ENCODE results near the gene MYLK3.

MYLK3 gene

DNA sequence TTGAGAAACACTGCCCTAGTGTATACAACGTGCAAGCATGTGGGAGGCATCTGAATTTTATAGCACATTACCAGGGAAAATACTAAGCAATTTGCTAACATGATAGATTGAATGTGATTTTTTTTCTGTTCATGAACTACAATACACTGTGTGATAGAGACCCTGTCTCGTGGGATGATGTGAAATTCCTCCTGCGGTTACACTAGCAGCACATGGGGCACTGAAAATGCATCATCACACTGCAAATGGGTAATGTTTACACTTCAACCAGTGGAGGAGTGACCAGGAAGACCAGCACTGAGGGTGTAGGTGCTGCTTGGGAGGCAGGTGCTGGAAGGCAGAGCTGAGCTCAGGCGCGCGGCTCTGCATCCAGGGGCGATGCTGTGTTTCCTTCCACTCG lies 29.9 kb downstream of the MYLK3 start:
- Histone ChIP-seq H3K27me3 (ENCODE audit: control insufficient read depth, insufficient read depth, low read length) (no peaks in the 10 kb centered on the region), H3K9ac (ENCODE audit: low read length) (no peak overlapping the region), H3K9me3 (ENCODE audit: control insufficient read depth, low read depth, low read length) (no peaks in the 10 kb centered on the region), H3K4me3 (ENCODE audit: low read length) (no peak overlapping the region), H3K4me1 (ENCODE audit: control insufficient read depth, low read depth, low read length) (no peaks in the 10 kb centered on the region), H3K36me3 (ENCODE audit: control insufficient read depth, low read depth, low read length) (no peaks in the 10 kb centered on the region), H3K27ac (ENCODE audit: low read length) (no peak overlapping the region)

DNA sequence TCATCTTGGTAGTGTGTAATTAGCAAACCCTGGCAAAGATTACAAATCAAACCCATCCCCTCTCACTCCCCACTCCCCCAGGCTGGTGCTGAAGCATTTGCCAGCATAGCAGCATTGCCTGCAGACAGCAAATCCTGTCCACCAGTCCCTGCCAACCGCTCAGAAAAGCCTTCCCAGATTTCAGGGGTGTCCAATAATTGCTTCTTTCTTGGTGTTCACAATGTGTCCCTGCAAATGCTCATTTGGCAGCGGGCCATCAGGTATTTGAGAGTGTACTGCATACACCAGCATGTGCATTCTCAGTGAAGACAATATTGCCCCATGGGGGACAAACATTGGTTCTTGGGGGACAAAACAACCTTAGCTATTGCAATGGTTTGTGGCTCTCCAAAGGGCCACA lies 30.5 kb downstream of the MYLK3 start:
- no peak overlapping the region for H3K9ac ChIP-seq (ENCODE audit: low read length)
- H3K4me1 ChIP-seq (ENCODE audit: control insufficient read depth, low read depth, low read length): no peaks in the 10 kb centered on the region
- no peaks in the 10 kb centered on the region for H3K36me3 ChIP-seq (ENCODE audit: control insufficient read depth, low read depth, low read length)
- no peaks in the 10 kb centered on the region for H3K27me3 ChIP-seq (ENCODE audit: control insufficient read depth, insufficient read depth, low read length)
- H3K27ac ChIP-seq (ENCODE audit: low read length): no peak overlapping the region
- no peak overlapping the region for H3K4me3 ChIP-seq (ENCODE audit: low read length)
- no peaks in the 10 kb centered on the region for H3K9me3 ChIP-seq (ENCODE audit: control insufficient read depth, low read depth, low read length)

DNA sequence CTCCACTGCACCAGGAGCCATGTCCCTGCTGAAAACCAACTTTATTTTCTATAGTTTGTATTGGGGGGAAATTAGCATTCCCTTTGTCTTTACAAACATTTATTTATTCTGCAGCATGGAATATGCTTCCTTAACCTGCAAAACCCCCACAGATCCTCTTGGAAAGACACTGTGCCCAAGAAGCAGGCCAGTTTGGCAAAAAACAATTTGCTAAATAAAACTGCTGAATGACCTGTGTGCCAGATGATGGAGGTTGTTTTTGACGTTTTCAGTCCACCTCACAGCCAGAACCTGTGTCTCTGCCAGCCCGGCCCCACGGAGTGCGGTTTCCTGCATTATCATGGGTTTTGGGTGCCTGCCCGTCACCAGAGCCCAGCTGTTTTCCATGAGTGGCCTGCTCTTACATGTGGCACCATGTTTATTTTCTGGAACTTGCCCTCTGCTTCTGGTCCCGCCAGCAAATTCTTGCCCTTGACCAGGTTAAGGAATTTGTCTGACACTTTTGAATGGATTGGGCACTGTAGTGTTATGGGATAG lies 32.3 kb downstream of the MYLK3 start:
- H3K4me3 ChIP-seq (ENCODE audit: low read length): no peak overlapping the region
- H3K9me3 ChIP-seq (ENCODE audit: control insufficient read depth, low read depth, low read length): no peaks in the 10 kb centered on the region
- no peak overlapping the region for H3K9ac ChIP-seq (ENCODE audit: low read length)
- H3K27ac ChIP-seq (ENCODE audit: low read length): no peak overlapping the region
- no peaks in the 10 kb centered on the region for H3K36me3 ChIP-seq (ENCODE audit: control insufficient read depth, low read depth, low read length)
- no peaks in the 10 kb centered on the region for H3K4me1 ChIP-seq (ENCODE audit: control insufficient read depth, low read depth, low read length)
- no peaks in the 10 kb centered on the region for H3K27me3 ChIP-seq (ENCODE audit: control insufficient read depth, insufficient read depth, low read length)

DNA sequence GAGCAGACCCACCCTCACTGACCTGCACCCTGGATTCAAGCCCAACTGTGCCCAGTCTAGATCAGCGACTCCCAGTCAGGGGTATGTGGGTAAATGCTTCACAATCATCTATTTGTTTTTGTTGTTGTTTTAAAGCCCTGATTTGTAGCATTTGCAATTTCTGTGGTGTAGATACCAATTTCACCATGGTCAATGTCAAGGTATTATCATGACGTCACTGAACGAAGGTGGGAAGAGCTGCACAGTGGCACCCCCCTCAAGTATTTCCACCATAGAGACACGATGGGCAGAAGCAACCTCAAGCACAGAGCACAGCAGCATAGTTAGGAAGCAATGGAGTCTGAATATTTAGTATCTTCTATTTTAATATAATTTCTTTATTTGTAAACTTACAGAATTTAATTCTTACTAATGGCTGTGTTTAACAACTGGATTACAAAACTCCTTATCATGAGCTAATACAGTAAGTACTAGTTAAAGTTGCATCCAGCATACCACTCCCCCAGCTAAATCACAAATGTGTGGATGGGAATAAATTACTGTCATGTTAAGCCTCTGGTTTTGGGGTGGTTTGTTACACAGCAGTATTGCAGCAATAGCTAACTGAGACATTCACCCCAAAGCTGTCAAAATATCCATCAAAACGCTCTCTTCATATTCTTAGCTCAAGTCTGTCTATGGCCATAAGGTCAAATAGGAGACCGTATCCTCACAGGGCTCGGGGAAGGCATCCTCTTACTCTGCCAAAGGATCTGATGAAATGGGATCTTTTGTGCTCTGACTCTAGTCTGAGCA lies 33.1 kb downstream of the MYLK3 start:
- Histone ChIP-seq H3K9ac (ENCODE audit: low read length) (no peak overlapping the region), H3K4me3 (ENCODE audit: low read length) (no peak overlapping the region), H3K27ac (ENCODE audit: low read length) (no peak overlapping the region)

DNA sequence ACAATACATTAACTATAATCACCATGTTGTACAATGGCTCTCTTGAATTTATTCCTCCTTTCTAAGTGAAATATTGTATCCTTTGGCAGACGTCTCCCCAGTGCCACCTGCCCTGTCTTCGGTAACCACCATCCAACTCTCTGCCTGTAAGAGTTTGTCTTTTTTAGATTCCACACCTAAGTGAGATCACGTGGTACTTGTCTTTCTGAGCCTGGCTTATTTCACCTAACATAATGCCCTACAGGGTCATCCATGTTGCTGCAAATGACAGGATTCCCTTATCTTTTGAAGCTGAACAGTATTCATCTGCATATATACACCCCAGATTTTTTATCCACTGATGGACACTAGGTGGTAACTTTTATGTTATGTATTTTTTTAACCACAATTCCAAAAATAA lies 34.5 kb downstream of the MYLK3 start:
- Histone ChIP-seq H3K27ac (ENCODE audit: low read length) (no peak overlapping the region), H3K27me3 (ENCODE audit: control insufficient read depth, insufficient read depth, low read length) (no peaks in the 10 kb centered on the region), H3K9ac (ENCODE audit: low read length) (no peak overlapping the region), H3K4me1 (ENCODE audit: control insufficient read depth, low read depth, low read length) (no peaks in the 10 kb centered on the region), H3K9me3 (ENCODE audit: control insufficient read depth, low read depth, low read length) (no peaks in the 10 kb centered on the region), H3K36me3 (ENCODE audit: control insufficient read depth, low read depth, low read length) (no peaks in the 10 kb centered on the region), H3K4me3 (ENCODE audit: low read length) (no peak overlapping the region)

More for the DNA sequence above, 33.1 kb downstream of the MYLK3 start:
- Histone ChIP-seq H3K4me1 (ENCODE audit: control insufficient read depth, low read depth, low read length) (no peaks in the 10 kb centered on the region), H3K27me3 (ENCODE audit: control insufficient read depth, insufficient read depth, low read length) (no peaks in the 10 kb centered on the region), H3K9me3 (ENCODE audit: control insufficient read depth, low read depth, low read length) (no peaks in the 10 kb centered on the region), H3K36me3 (ENCODE audit: control insufficient read depth, low read depth, low read length) (no peaks in the 10 kb centered on the region)

DNA sequence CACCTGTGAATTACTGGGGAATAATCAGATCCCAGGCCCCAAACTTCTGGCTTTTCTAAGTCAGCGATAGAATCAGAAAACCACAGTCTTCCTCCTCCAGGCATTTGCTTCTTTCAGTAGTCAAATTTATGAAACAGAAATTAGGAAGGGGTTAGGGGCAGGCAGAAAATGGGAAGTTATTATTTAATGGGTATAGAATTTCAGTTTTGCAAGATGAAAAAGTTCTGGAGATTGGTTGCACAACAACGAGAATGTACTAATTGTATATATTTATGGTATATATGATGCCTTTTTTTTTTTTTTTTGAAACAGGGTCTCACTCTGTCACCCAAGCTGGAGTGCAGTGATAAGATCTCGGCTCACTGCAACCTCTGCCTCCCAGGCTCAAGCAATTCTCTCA lies 35.2 kb downstream of the MYLK3 start:
- H3K4me3 ChIP-seq (ENCODE audit: low read length): no peak overlapping the region
- no peak overlapping the region for H3K27ac ChIP-seq (ENCODE audit: low read length)
- H3K4me1 ChIP-seq (ENCODE audit: control insufficient read depth, low read depth, low read length): no peaks in the 10 kb centered on the region
- no peaks in the 10 kb centered on the region for H3K9me3 ChIP-seq (ENCODE audit: control insufficient read depth, low read depth, low read length)
- H3K36me3 ChIP-seq (ENCODE audit: control insufficient read depth, low read depth, low read length): no peaks in the 10 kb centered on the region
- H3K27me3 ChIP-seq (ENCODE audit: control insufficient read depth, insufficient read depth, low read length): no peaks in the 10 kb centered on the region
- H3K9ac ChIP-seq (ENCODE audit: low read length): no peak overlapping the region

DNA sequence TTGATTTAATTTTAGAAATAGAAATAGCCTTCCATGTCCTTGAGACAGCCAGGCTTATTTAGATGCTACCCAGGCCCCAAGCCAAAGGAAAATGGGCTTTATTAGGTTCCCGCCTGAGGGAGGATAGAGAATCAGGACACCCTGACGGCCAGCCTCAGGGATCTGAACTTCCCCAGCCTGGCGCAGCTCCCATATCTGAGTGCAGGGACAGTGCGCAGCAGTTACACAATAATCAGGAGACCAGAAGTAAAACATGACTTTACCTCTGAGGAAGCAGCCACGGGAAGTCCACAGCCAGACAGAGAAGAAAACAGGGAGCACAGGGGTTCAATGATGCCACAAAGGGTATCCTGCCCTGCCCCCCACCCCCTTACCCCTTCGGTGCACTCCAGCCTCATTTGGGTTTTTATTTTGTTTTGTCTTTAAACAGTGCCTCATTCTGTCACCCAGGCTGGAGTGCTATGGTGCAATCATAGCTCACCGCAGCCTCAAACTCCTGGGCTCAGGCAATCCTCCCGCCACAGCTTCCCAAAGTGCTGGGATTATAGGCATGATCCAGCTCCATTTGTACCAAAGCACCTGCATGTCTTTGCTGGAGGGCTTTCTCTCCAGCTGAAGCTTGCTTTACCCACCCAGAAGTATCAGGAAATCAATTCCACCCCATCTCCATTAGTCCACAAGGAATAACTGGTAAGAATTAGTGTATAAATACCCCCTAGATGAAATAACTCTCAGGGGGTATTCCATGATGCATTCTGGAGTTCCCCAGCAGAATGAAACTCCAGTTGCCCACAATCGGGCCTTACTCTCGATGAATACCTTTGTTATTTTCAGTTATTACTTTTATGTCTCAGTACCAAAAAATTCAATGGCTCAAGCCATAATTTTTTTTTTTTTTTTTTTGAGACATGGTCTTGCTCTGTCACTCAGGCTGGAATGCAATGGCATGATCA lies 36.8 kb downstream of the MYLK3 start:
- Histone ChIP-seq H3K4me1 (ENCODE audit: control insufficient read depth, low read depth, low read length) (no peaks in the 10 kb centered on the region), H3K27ac (ENCODE audit: low read length) (no peak overlapping the region), H3K9me3 (ENCODE audit: control insufficient read depth, low read depth, low read length) (no peaks in the 10 kb centered on the region), H3K9ac (ENCODE audit: low read length) (no peak overlapping the region), H3K27me3 (ENCODE audit: control insufficient read depth, insufficient read depth, low read length) (no peaks in the 10 kb centered on the region), H3K36me3 (ENCODE audit: control insufficient read depth, low read depth, low read length) (no peaks in the 10 kb centered on the region), H3K4me3 (ENCODE audit: low read length) (no peak overlapping the region)

DNA sequence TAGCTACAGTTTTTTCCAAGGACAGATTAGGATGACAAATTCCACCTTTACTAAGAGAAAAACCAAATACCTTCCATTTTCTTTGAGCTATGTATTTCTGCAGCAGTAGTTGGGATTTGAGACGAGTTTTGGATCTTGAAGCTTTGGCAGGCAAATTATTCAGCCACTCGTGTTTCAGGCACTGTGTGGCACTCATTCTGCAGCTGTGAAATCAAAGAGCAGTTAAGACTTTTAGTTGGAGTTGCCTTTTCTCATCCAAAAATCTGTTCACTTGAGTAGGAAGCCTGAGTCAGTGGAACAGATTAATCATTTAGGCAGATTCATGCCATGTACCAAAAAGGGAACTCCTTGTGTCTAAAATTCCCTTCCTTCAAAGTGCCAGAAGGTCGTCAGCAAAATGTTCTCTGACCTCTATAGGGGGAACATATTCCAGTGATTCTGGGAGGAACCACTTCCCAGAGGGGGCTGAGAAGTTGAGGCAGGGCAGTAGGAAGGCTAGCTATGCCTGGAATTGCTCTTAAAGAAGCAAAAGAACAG lies 38.6 kb downstream of the MYLK3 start:
- Histone ChIP-seq H3K9me3 (ENCODE audit: control insufficient read depth, low read depth, low read length) (no peaks in the 10 kb centered on the region), H3K27me3 (ENCODE audit: control insufficient read depth, insufficient read depth, low read length) (no peaks in the 10 kb centered on the region), H3K4me3 (ENCODE audit: low read length) (no peak overlapping the region), H3K36me3 (ENCODE audit: control insufficient read depth, low read depth, low read length) (no peaks in the 10 kb centered on the region), H3K27ac (ENCODE audit: low read length) (no peak overlapping the region), H3K9ac (ENCODE audit: low read length) (no peak overlapping the region), H3K4me1 (ENCODE audit: control insufficient read depth, low read depth, low read length) (no peaks in the 10 kb centered on the region)

DNA sequence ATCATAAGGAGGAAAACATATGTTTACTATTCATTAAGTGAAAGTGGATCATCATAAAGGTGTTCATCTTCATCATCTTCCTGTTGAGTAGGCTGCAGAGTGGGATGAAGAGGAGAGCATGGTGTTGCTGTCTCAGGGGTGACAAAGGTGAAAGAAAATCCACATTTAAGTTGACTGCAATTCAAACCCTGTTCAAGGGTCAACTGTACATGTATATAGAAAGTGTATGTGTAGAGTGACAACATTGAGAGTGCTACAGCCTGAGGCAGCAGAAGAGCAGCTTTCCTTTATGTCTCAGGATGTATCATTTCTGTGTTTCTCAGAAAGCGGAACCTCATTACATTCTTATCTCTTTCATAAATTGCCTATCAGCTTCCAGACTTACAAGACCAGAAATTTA lies 41.5 kb downstream of the MYLK3 start:
- no peak overlapping the region for H3K9ac ChIP-seq (ENCODE audit: low read length)
- no peaks in the 10 kb centered on the region for H3K9me3 ChIP-seq (ENCODE audit: control insufficient read depth, low read depth, low read length)
- H3K27me3 ChIP-seq (ENCODE audit: control insufficient read depth, insufficient read depth, low read length): no peaks in the 10 kb centered on the region

DNA sequence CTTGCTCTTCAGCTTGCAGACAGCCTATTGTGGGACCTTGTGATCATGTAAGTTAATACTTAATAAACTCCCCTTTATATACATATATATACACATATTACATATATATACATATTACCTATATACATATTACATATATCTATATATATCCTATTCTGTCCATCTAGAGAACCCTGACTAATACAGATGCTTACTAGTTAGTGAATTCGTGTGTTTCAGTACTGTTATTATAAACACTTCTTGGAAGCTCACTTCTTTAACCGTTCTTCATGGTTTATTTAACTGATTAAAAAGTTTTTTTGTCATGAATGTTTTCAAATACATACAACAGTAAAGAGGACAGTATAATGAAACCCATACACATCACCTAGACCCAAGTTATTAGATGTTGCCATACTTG lies 46.1 kb downstream of the MYLK3 start:
- Histone ChIP-seq H3K9ac (ENCODE audit: low read length) (no peak overlapping the region), H3K9me3 (ENCODE audit: control insufficient read depth, low read depth, low read length) (no peaks in the 10 kb centered on the region), H3K4me1 (ENCODE audit: control insufficient read depth, low read depth, low read length) (no peaks in the 10 kb centered on the region), H3K4me3 (ENCODE audit: low read length) (no peak overlapping the region), H3K27ac (ENCODE audit: low read length) (no peak overlapping the region), H3K27me3 (ENCODE audit: control insufficient read depth, insufficient read depth, low read length) (no peaks in the 10 kb centered on the region), H3K36me3 (ENCODE audit: control insufficient read depth, low read depth, low read length) (peaks cover 24% of the 10 kb centered on the region)

More for the DNA sequence above, 41.5 kb downstream of the MYLK3 start:
- Histone ChIP-seq H3K36me3 (ENCODE audit: control insufficient read depth, low read depth, low read length) (peaks cover 3% of the 10 kb centered on the region), H3K27ac (ENCODE audit: low read length) (no peak overlapping the region), H3K4me3 (ENCODE audit: low read length) (no peak overlapping the region), H3K4me1 (ENCODE audit: control insufficient read depth, low read depth, low read length) (no peaks in the 10 kb centered on the region)

DNA sequence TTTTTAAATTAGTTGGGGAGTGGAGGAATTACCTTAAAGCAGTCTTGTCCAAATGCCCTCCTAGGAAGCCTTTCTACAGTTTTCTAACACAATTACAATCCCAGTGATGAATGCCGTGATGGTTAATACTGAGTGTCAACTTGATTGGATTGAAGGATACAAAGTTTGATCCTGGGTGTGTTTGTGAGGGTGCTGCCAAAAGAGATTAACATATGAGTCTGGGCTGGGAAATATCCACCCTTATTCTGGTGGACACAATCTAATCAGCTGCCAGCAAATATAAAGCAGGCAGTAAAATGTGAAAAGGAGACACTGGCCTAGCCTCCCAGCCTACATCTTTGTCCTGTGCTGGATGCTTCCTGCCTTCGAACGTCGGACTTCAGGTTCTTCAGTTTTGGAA lies 46.5 kb downstream of the MYLK3 start:
- H3K36me3 ChIP-seq (ENCODE audit: control insufficient read depth, low read depth, low read length): peaks cover 29% of the 10 kb centered on the region
- no peaks in the 10 kb centered on the region for H3K9me3 ChIP-seq (ENCODE audit: control insufficient read depth, low read depth, low read length)
- H3K9ac ChIP-seq (ENCODE audit: low read length): no peak overlapping the region

More for the DNA sequence above, 46.5 kb downstream of the MYLK3 start:
- no peak overlapping the region for H3K4me3 ChIP-seq (ENCODE audit: low read length)
- H3K27me3 ChIP-seq (ENCODE audit: control insufficient read depth, insufficient read depth, low read length): no peaks in the 10 kb centered on the region
- no peaks in the 10 kb centered on the region for H3K4me1 ChIP-seq (ENCODE audit: control insufficient read depth, low read depth, low read length)
- no peak overlapping the region for H3K27ac ChIP-seq (ENCODE audit: low read length)
